Liver (tissue), 9 donors: ENCODE data around the gene ATP6V1G1. TPM values are rescaled to one million over a fixed set of nuclear protein-coding genes. Genes with fewer than 3 reads are reported as not detected.

ENCODE experiments used
- DNase-seq: peaks from one replicate; pipeline ENCODE4 v3.0.0-alpha.2; 2017; ENCODE audit warnings: low spot score
- H3K27ac ChIP-seq, 2 donors: one replicate each; pipeline ENCODE4 v1.7.0; 2013; ENCODE audit warnings: inconsistent platforms in 2 of 2, low read length in 2 of 2, control low read depth in 1 of 2, low read depth in 1 of 2, mild to moderate bottlenecking in 1 of 2
- H3K27me3 ChIP-seq, 4 donors: one replicate each; pipeline versions ENCODE4 v1.6.1 to v1.7.0; 2013; ENCODE audit warnings: low read length in 3 of 4, inconsistent platforms in 1 of 4, mild to moderate bottlenecking in 1 of 4, moderate library complexity in 1 of 4; ENCODE audit not compliant: control insufficient read depth in 4 of 4, insufficient read depth in 4 of 4
- H3K36me3 ChIP-seq, 4 donors: one replicate each; pipeline versions ENCODE4 v1.6.1 to v1.7.0; 2013; ENCODE audit warnings: low read length in 3 of 4, mild to moderate bottlenecking in 3 of 4, low read depth in 1 of 4, moderate library complexity in 1 of 4; ENCODE audit not compliant: control insufficient read depth in 4 of 4, insufficient read depth in 3 of 4
- H3K4me1 ChIP-seq, 4 donors: one replicate each; pipeline versions ENCODE4 v1.6.1 to v1.7.0; 2013; ENCODE audit warnings: low read length in 3 of 4, mild to moderate bottlenecking in 3 of 4, moderate library complexity in 1 of 4; ENCODE audit not compliant: control insufficient read depth in 4 of 4, insufficient read depth in 4 of 4
- H3K4me3 ChIP-seq, 3 donors: one replicate each; pipeline versions ENCODE4 v1.6.1 to v1.7.0; 2013; ENCODE audit warnings: low read length in 3 of 3, control low read depth in 1 of 3, low read depth in 1 of 3, mild to moderate bottlenecking in 1 of 3
- H3K9ac ChIP-seq, 2 donors: one replicate each; pipeline ENCODE4 v1.7.0; 2013; ENCODE audit warnings: low read length in 2 of 2, mild to moderate bottlenecking in 2 of 2, moderate library complexity in 2 of 2, control low read depth in 1 of 2, low read depth in 1 of 2
- H3K9me3 ChIP-seq, 4 donors: one replicate each; pipeline versions ENCODE4 v1.6.1 to v1.7.0; 2013; ENCODE audit warnings: low read length in 3 of 4; ENCODE audit not compliant: control insufficient read depth in 4 of 4
- FOXA1 ChIP-seq: IDR thresholded peaks from 2 replicates; pipeline ENCODE4 v1.6.1; 2016; ENCODE audit warnings: antibody characterized with exemption
- FOXA2 ChIP-seq: IDR thresholded peaks from 2 replicates; pipeline ENCODE4 v1.6.1; 2016; ENCODE audit warnings: antibody characterized with exemption
- HNF4A ChIP-seq, 2 donors: conservative IDR thresholded peaks; 2 replicates each; pipeline ENCODE4 v1.6.1; 2016; ENCODE audit warnings: antibody characterized with exemption in 2 of 2, mild to moderate bottlenecking in 2 of 2
- HNF4G ChIP-seq: IDR thresholded peaks from 2 replicates; pipeline ENCODE4 v1.6.1; 2016; ENCODE audit warnings: antibody characterized with exemption
- JUND ChIP-seq, 2 donors: IDR thresholded peaks; 2 replicates each; pipeline ENCODE4 v1.6.1; 2016; ENCODE audit warnings: antibody characterized with exemption in 2 of 2
- NR2F2 ChIP-seq: IDR thresholded peaks from 2 replicates; pipeline ENCODE4 v1.6.1; 2016; ENCODE audit warnings: antibody characterized with exemption
- RAD21 ChIP-seq, 2 donors: IDR thresholded peaks; 2 replicates each; pipeline ENCODE4 v1.6.1; 2016; ENCODE audit warnings: antibody characterized with exemption in 2 of 2, mild to moderate bottlenecking in 2 of 2
- RXRA ChIP-seq, 2 donors: IDR thresholded peaks; 2 replicates each; pipeline ENCODE4 v1.6.1; 2017 to 2018; ENCODE audit warnings: antibody characterized with exemption in 2 of 2, mild to moderate bottlenecking in 1 of 2
- TAF1 ChIP-seq: conservative IDR thresholded peaks from 2 replicates; pipeline ENCODE4 v1.6.1; 2016; ENCODE audit warnings: antibody characterized with exemption, mild to moderate bottlenecking
- YY1 ChIP-seq: IDR thresholded peaks from 2 replicates; pipeline ENCODE4 v1.6.1; 2016; ENCODE audit warnings: antibody characterized with exemption, mild to moderate bottlenecking
- WGBS: extraction: QIAGEN DNeasy Blood & Tissue Kit; methylation state at CpG from one replicate; pipeline ENCODE4 v1.1.7; 2013; 5-methylcytosine and 5-hydroxymethylcytosine counted together
- polyA plus RNA-seq, 2 donors: library from polyadenylated mRNA; stranded (reverse) in 1 of 2; unstranded in 1 of 2; fragments of 200-250 nt in 1 of 2; fragments of >200 nt in 1 of 2; fragmentation: Nextera tagmentation in 1 of 2; extraction: Ambion mirVana in 1 of 2; gene quantifications; one replicate each; pipeline versions ENCODE4 v1.2.1 to v1.2.3, GENCODE V29; 2013 to 2015
- total RNA-seq, 2 donors: library from RNA; depleted of rRNA; stranded (reverse); fragments of >200 nt; gene quantifications; one replicate each; pipeline ENCODE4 v1.2.3, GENCODE V29; 2014
- TF ChIP-seq, protein P1 (sequence below): IDR thresholded peaks from 2 replicates; pipeline ENCODE4 v1.6.1; 2016; ENCODE audit warnings: antibody characterized with exemption
- TF ChIP-seq, protein P2 (sequence below): IDR thresholded peaks from 2 replicates; pipeline ENCODE4 v1.6.1; 2016; ENCODE audit warnings: antibody characterized with exemption
- TF ChIP-seq, protein P3 (sequence below): IDR thresholded peaks from 2 replicates; pipeline ENCODE4 v1.6.1; 2016; ENCODE audit warnings: antibody characterized with exemption
- TF ChIP-seq, protein P4 (sequence below): fragments of 150-350 bp; IDR thresholded peaks from 2 replicates; pipeline ENCODE4 v1.5.1; 2017; ENCODE audit warnings: improper control_type of control experiment, low read depth, low read length; ENCODE audit not compliant: missing input control
- TF ChIP-seq, protein P5 (sequence below): IDR thresholded peaks from 2 replicates; pipeline ENCODE4 v1.6.1; 2016; ENCODE audit warnings: antibody characterized with exemption, mild to moderate bottlenecking
- donor health status: healthy.
- donor health status: healthy.
- donor health status: healthy.
- donor health status: healthy.
- donor health status: healthy.

Gene ATP6V1G1
- total and polyA plus RNA-seq, 4 donors: 41.4 to 152 (median 75.7) TPM

DNA sequence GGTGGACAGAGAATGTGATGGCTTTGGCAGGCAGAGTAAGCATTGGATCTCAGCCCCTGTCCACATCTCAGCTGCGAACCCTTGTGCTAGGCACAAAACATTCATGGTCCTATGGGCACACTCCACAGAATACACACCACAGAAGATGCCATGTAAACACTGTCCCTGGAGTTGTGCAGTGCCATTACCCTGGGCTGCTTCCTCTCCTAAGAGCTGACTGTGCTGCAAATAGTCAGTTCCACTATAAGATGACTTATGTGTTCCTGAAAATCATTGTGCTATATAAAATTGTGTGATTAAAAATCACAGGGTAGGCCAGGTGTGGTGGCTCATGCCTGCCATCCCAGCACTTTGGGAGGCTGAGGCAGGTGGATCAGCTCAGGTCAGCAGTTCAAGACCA lies 31.9 kb upstream of the ATP6V1G1 start:
- TF ChIP-seq TAF1: no peak
- TF ChIP-seq, protein P1, sequence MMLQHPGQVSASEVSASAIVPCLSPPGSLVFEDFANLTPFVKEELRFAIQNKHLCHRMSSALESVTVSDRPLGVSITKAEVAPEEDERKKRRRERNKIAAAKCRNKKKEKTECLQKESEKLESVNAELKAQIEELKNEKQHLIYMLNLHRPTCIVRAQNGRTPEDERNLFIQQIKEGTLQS: no peak
- no peaks in the 10 kb centered on the region for H3K27me3 ChIP-seq
- H3K36me3 ChIP-seq: no peaks in the 10 kb centered on the region
- H3K27ac ChIP-seq: no peak overlapping the region
- H3K9me3 ChIP-seq: peaks cover 0 to 2% (median 0%) of the 10 kb centered on the region in 4 donors
- DNase-seq: no peak
- WGBS: 92% methylated on average over 1 of the region's 1 CpG
- H3K4me3 ChIP-seq: no peak overlapping the region
- H3K4me1 ChIP-seq: no peaks in the 10 kb centered on the region
- no peak overlapping the region for H3K9ac ChIP-seq

DNA sequence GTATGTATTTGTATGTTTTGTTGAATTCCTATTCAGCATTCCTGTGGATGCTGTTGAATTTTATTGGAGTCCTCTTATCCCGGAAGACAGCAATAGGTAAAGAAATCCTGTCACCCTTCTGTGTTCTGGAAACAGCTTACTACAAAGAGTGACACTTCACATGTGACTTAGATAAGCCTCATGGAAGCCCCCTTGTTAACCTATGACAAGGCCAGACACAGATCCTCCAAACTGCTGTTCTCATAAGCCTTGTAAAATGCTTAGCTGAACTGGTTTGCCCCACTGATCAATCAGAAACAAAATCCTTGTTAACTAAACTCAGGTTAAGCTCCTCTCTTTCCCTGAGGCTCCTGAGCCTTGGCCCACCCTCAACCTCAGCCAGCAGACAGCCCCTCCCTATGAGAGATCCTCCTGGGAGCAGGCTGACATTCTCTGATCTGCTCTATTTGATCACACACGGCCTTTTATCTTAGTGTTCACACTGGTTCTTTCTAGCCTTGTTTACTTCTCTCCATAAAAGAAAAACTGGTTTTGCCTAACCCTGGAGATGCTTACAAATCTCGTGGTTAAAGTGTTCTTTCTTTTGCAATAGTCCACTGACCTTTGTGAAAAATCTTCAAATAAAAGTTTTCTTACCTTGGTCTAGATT lies 29.4 kb upstream of the ATP6V1G1 start:
- WGBS: 50% methylated on average over 3 of the region's 3 CpGs
- Histone ChIP-seq H3K4me3 (no peak overlapping the region), H3K27ac (no peak overlapping the region), H3K9ac (no peak overlapping the region), H3K4me1 (no peaks in the 10 kb centered on the region), H3K27me3 (no peaks in the 10 kb centered on the region), H3K36me3 (no peaks in the 10 kb centered on the region), H3K9me3 (peaks cover 0 to 2% (median 0%) of the 10 kb centered on the region in 4 donors)
- no peak for TF ChIP-seq HNF4G
- TF ChIP-seq FOXA2: no peak
- no peak for TF ChIP-seq RAD21 (IDR thresholded peaks at IDR 0.05)
- no peak for TF ChIP-seq NR2F2
- no peak for DNase-seq

DNA sequence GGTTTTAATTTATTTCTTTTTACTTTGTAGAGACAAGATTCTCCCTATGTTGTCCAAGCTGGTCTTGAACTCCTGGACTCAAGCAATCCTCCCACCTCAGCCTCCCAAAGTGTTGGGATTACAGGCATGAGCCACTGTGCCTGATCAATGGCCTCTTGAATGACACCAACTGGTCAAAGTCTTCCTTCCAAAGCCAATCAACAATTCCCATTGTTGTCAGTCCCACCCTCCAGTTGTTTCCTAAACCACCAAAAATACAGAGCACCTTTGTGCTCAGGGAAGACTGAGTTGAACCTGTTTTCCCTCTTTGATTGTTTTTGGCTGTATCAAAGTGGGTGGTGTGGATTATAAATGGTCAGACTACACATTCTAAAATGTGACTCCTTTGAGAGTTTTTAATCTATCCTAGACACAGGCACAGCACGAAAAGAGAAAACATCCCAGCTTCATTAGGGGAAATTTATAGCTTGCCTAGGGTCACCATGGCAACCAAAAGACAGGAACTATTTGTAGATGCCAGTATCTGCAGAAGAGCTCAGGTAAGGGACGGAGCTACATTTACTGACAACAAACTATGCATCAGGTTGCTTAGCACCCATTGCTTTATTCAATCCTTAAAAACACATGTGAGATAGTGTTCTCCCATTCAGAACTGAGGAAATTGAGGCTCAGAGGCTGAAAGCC lies 27.6 kb upstream of the ATP6V1G1 start:
- TF ChIP-seq YY1 (no peak), FOXA2 (no peak), JUND (IDR thresholded peaks at IDR 0.05) (no peak), RXRA (IDR thresholded peaks at IDR 0.05) (no peak), FOXA1 (no peak), NR2F2 (no peak), RAD21 (IDR thresholded peaks at IDR 0.05) (no peak), HNF4A (conservative IDR thresholded peaks at IDR 0.05) (no peak)
- TF ChIP-seq, protein P2, sequence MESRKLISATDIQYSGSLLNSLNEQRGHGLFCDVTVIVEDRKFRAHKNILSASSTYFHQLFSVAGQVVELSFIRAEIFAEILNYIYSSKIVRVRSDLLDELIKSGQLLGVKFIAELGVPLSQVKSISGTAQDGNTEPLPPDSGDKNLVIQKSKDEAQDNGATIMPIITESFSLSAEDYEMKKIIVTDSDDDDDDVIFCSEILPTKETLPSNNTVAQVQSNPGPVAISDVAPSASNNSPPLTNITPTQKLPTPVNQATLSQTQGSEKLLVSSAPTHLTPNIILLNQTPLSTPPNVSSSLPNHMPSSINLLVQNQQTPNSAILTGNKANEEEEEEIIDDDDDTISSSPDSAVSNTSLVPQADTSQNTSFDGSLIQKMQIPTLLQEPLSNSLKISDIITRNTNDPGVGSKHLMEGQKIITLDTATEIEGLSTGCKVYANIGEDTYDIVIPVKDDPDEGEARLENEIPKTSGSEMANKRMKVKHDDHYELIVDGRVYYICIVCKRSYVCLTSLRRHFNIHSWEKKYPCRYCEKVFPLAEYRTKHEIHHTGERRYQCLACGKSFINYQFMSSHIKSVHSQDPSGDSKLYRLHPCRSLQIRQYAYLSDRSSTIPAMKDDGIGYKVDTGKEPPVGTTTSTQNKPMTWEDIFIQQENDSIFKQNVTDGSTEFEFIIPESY: no peak
- TF ChIP-seq, protein P3, sequence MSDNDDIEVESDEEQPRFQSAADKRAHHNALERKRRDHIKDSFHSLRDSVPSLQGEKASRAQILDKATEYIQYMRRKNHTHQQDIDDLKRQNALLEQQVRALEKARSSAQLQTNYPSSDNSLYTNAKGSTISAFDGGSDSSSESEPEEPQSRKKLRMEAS: no peak
- TF ChIP-seq, protein P1: no peak
- TF ChIP-seq, protein P4, sequence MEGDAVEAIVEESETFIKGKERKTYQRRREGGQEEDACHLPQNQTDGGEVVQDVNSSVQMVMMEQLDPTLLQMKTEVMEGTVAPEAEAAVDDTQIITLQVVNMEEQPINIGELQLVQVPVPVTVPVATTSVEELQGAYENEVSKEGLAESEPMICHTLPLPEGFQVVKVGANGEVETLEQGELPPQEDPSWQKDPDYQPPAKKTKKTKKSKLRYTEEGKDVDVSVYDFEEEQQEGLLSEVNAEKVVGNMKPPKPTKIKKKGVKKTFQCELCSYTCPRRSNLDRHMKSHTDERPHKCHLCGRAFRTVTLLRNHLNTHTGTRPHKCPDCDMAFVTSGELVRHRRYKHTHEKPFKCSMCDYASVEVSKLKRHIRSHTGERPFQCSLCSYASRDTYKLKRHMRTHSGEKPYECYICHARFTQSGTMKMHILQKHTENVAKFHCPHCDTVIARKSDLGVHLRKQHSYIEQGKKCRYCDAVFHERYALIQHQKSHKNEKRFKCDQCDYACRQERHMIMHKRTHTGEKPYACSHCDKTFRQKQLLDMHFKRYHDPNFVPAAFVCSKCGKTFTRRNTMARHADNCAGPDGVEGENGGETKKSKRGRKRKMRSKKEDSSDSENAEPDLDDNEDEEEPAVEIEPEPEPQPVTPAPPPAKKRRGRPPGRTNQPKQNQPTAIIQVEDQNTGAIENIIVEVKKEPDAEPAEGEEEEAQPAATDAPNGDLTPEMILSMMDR: no peak
- TF ChIP-seq, protein P5, sequence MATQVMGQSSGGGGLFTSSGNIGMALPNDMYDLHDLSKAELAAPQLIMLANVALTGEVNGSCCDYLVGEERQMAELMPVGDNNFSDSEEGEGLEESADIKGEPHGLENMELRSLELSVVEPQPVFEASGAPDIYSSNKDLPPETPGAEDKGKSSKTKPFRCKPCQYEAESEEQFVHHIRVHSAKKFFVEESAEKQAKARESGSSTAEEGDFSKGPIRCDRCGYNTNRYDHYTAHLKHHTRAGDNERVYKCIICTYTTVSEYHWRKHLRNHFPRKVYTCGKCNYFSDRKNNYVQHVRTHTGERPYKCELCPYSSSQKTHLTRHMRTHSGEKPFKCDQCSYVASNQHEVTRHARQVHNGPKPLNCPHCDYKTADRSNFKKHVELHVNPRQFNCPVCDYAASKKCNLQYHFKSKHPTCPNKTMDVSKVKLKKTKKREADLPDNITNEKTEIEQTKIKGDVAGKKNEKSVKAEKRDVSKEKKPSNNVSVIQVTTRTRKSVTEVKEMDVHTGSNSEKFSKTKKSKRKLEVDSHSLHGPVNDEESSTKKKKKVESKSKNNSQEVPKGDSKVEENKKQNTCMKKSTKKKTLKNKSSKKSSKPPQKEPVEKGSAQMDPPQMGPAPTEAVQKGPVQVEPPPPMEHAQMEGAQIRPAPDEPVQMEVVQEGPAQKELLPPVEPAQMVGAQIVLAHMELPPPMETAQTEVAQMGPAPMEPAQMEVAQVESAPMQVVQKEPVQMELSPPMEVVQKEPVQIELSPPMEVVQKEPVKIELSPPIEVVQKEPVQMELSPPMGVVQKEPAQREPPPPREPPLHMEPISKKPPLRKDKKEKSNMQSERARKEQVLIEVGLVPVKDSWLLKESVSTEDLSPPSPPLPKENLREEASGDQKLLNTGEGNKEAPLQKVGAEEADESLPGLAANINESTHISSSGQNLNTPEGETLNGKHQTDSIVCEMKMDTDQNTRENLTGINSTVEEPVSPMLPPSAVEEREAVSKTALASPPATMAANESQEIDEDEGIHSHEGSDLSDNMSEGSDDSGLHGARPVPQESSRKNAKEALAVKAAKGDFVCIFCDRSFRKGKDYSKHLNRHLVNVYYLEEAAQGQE: no peak

More for the DNA sequence above, 27.6 kb upstream of the ATP6V1G1 start:
- no peaks in the 10 kb centered on the region for H3K27me3 ChIP-seq
- no peak for DNase-seq
- H3K4me3 ChIP-seq: no peak overlapping the region
- no peaks in the 10 kb centered on the region for H3K36me3 ChIP-seq
- H3K4me1 ChIP-seq: no peaks in the 10 kb centered on the region
- WGBS: 63% methylated on average over 2 of the region's 2 CpGs
- no peak overlapping the region for H3K27ac ChIP-seq
- H3K9me3 ChIP-seq: peaks cover 0 to 2% (median 0%) of the 10 kb centered on the region in 4 donors
- no peak overlapping the region for H3K9ac ChIP-seq
